Measurements from ENCODE around the gene CEP128. TPM values are rescaled to one million over a fixed set of nuclear protein-coding genes. Genes with fewer than 3 reads are reported as not detected.

CEP128 gene
- total RNA-seq, 1 donor from 2014 or later, result 1.7 TPM

GRCh38 chr14:80624581-80624980 is 317.0 kb downstream of the CEP128 start:
- ATAC-seq, result no peak
- DNase-seq (ENCODE audit: low spot score), result no peak

- no peak for DNase-seq (ENCODE audit: low spot score)
- no peak for ATAC-seq
Measured at GRCh38 chr14:80621701-80622100, 319.8 kb downstream of the CEP128 start.

GRCh38 chr14:80620434-80620833 is 321.1 kb downstream of the CEP128 start:
- no peak for DNase-seq (ENCODE audit: low spot score)
- no peak for ATAC-seq

DNA sequence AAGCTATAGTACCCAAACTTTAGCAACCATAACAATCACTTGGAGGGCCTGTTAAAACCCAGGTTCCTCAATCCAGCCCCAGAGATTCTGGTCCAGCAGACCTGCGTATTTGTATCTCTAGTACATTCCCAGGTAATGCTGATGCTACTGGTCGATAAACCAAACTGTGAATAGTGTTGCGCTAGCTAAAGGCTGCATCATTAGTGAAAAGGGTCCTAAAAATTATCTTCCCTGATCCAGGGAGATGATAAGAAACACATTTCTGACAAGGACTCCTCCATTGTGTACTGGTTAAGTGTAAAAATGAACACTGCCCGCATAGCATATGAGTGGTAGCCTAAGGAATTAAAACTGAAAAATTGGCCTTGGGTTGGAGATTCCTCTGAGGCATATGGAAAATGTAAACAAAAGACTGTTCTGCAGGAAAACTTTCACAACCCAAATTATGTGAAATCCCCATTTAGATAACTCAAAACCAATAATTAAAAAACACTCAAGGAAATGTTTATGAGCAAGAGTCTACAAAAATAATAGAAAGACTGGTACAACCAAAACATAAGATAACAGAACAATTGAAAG is 322.7 kb downstream of the CEP128 start:
- DNase-seq (ENCODE audit: low spot score) (no peak), ATAC-seq (no peak)

- no peak for ATAC-seq
- no peak for DNase-seq (ENCODE audit: low spot score)
Measured at GRCh38 chr14:80615831-80616230, 325.7 kb downstream of the CEP128 start.

DNA sequence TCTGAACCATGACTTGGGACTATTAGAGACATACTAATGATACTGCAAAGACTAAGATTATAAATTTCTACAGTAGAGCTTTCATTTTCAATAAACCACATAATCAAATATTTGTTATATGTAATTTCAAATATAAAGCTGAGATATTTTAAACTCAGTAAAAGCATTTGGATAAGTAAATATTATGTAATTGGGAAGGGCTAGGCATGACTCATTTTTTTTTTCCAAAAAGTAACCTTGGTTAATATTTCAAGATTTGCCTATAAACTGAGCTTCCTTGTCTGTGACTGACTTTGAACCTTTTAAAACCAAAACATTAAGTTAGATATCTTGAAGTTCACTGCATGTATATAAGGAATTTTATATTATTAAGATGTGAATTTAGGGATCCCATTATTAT is 332.5 kb downstream of the CEP128 start:
- ATAC-seq, result no peak
- no peak for DNase-seq (ENCODE audit: low spot score)

DNA sequence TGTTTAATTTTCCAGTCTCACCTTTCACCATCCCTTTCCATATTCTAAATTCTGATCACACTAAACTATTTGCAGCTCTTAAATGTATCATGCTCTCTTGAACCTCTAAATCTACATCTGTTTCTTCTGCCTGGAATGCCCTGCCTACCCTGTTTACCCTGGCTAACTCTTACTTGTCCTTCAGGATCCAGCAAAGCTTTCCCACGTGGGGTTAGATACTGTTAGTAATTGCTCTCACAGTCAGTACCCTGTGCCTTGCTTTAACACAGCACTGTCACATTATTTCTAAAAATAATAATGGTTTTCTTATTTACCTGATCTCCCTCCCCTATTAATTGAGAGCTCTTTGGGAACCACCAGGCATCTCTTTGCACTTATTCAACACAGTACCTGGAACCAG is 333.0 kb downstream of the CEP128 start:
- DNase-seq (ENCODE audit: low spot score) (no peak), ATAC-seq (no peak)

DNA sequence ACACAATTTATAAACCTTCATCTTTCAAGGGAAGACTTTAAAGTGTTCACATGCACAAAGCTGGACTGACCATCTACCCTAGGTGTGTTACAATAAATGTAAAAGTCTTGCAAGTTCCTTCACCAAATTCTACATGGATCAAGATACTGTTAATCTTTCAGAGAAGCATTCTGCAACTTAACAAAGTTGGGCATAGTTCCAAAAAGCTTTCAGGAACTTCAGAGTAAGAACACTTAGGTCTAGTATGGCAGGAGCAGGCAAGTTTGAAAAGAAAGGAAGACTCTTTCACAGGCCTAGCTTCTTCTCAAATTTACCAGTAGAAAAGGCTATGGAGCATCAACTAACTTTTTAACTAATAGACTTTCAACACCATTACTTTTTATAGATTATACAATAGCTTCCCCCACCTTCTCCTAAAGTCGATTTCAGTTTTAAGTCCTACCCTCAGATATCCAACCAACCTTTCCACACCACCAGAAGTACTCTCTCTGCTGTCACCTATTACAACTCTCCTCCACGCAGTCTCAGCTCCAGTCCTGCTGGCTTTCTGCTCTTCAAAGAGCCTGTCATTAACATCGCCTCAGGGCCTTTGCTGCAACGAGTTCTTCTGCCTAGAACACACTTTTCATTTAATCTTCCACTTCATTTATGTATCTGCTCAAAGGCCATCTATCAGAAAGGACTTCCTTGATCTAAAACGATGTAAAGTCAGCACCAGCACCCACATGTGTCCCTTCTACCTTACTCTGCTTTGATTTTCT is 333.9 kb downstream of the CEP128 start:
- no peak for ATAC-seq

GRCh38 chr14:80606347-80606772 is 335.2 kb downstream of the CEP128 start:
- DNase-seq (ENCODE audit: low spot score) (no peak), ATAC-seq (no peak)

More for the DNA sequence above, 333.9 kb downstream of the CEP128 start:
- no peak for DNase-seq (ENCODE audit: low spot score)

DNA sequence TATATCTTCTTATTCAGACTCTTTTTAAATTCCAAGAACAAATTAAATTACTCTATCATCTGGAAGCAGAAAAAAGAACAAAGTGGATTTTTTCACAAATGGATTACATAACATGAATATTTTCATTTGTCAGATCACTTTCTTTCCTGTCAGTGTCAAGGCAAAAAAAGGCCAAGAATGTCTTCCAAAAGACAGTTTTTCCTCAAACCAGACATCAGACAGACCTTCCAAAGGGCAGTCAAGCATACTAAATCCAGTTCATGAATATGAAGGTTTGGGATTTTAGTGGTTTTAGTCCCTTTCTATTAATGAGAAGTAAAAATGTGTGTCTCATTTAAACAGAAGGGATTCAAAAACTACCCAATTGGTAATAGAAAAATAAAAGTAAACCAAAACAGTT is 336.0 kb downstream of the CEP128 start:
- ATAC-seq (no peak), DNase-seq (ENCODE audit: low spot score) (no peak)

GRCh38 chr14:80602946-80603345 is 338.6 kb downstream of the CEP128 start:
- ATAC-seq (no peak), DNase-seq (ENCODE audit: low spot score) (no peak)

DNA sequence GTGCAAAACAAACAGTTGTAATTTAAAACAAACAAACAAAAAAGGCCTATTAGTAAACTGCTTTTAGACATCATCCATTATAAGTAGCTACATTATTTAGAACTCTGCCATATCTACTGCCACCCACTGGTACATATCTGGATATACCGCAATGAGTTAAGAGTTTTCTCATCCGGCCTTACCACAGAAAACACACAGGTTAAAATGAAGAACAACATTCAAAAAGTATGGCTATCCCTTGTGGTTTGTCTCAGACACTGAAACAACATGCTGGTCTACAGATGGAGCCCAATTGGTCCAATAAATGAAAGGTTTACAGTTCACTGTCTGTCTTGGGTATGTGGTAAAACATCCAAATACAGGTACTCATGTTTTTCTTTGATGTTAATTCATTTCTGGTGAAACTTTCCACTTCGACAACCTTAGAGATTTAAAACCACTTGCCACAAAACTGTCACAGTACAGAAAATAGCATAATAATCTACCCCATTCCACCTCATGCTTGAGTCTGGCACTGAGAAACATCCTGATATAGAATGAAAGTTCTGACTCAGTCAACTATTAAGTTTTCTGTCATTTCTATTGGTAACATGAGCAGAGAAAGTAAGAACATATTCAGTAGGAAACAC is 354.3 kb downstream of the CEP128 start:
- no peak for DNase-seq (ENCODE audit: low spot score)
- ATAC-seq, result peak; percentile 81

DNA sequence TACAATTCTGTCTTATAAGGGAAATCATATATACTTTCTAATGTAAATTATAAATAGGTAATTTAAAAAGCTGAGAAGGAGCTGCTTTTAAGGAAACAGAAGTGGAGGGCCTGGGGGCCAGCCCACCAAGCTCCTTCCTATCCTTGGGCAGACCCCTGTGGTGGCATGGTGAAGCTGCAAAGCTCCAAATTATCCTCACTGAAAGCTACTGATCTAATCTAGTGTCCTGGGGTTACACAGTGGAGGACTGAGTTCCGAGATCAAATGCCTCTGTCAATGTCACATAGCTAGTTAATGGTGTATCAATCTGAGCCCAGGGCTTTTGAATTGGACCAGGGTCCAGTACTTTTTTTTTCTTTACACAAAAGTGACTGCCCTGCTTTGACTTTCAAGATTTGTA is 355.4 kb downstream of the CEP128 start:
- ATAC-seq, result no peak
- DNase-seq (ENCODE audit: low spot score), result no peak

DNA sequence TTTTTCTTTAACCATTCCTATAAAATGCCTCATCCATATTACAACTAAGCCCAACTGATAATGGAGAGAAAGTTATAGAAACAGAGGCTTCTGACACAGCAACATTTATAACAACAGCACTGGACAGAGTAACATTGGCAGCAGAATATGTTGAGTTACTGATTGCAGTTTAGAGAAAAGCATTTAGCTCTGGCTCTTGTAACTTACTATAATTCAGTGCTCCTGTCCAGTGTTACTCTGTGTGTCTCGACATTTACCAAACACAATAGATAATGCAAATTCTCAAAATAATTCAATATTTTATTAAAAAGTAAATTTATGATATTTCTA is 356.1 kb downstream of the CEP128 start:
- DNase-seq (ENCODE audit: low spot score), result no peak
- no peak for ATAC-seq

DNA sequence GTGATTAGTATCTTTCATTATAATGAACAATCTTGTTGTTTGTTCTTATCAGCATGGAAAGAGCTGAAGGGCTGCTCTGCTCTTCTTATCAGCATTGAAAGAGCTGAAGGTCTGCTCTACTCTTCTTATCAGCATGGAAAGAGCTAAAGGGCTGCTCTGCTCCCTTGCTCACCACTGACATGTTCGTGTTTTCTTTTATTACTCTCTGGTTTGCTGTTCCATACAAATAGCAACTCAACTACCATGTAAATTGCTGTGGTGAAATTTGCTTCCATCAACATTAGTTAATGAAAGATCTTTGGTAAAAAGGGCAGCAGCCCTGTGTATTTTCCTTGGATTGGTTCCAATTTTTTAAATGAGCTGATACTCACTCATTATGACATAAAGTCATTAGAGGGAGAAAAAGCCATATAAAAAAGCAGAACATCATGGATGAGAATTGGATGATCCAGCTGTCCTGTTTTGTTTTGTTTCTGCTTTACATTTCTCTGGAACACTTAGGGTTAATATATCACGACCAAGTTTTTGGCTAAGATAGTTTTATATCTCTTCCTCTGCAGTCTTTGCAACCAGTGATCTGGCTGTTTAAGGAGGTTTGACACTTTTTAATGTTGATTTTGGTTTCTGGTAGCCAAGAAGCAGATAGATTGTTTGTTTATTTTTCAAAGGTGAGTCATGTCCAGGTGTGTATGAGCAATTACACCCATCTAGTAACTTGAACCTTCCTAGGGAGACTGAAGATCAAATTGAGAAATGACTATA is 356.6 kb downstream of the CEP128 start:
- no peak for DNase-seq (ENCODE audit: low spot score)
- no peak for ATAC-seq

DNA sequence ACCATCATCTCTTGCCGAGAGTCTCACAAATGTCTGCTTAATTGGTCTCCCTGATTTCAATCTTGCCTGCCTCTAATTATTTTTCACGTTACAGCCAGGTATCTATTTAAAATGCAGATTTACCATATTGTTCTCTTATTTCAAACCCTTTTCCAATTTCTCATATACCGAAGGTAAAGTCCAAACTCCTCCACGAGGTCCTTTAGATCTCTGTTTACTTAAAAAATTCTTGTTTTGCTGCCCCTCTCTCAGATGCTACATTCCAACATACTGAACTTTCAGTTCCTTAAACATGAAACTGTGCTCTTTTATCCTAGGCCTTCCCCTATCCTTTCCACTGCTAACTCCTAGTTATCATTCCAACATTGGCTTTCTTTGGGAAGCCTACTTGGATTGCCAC is 363.9 kb downstream of the CEP128 start:
- no peak for ATAC-seq

DNA sequence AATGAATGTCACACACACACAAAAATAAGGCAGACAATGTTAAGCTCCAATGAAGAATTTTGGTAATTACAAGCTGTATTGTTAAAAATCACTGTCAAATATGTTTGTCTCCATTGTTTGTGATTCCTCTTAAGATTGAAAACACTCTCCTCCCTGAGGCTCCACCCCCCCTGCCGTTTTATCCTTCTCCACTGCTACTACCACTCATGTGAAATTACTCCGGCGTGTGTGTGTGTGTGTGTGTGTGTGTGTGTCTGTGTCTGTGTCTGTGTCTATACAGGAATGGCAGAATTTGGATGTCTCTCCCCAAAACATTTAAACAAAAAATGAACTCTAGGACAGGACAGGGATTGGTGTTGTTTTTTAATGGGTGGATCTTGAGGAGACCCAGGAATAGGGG is 365.1 kb downstream of the CEP128 start:
- DNase-seq (ENCODE audit: low spot score) (no peak), ATAC-seq (no peak)

More for the DNA sequence above, 363.9 kb downstream of the CEP128 start:
- no peak for DNase-seq (ENCODE audit: low spot score)

- DNase-seq (ENCODE audit: low spot score) (no peak), ATAC-seq (no peak)
Measured at GRCh38 chr14:80575763-80576162, 365.8 kb downstream of the CEP128 start.

GRCh38 chr14:80572666-80573065 is 368.9 kb downstream of the CEP128 start:
- DNase-seq (ENCODE audit: low spot score) (no peak), ATAC-seq (no peak)

- no peak for DNase-seq (ENCODE audit: low spot score)
- ATAC-seq, result no peak
Measured at GRCh38 chr14:80570930-80571298, 370.6 kb downstream of the CEP128 start.

GRCh38 chr14:80567905-80568536 is 373.5 kb downstream of the CEP128 start:
- no peak for DNase-seq (ENCODE audit: low spot score)
- ATAC-seq, result no peak
